Common myeloid progenitor, CD34-positive (primary cell): Measurements from ENCODE around the gene SLC12A9.
"Not testable (repeated sequence)": the region's sequence is repeated elsewhere in the genome, so short reads cannot be mapped to it uniquely, and the experiment has no call there.

Source experiments
- CTCF ChIA-PET: fragments of 350-600 bp; sonication (Branson Sonifier 250); formaldehyde crosslinking; loops from one replicate; lab custom pipeline; 2021; ENCODE audit warnings: antibody characterized with exemption; lab: Charles Lee
- POLR2A ChIA-PET: fragments of 350-600 bp; sonication (Branson Sonifier 250); formaldehyde crosslinking; loops from one replicate; lab custom pipeline; 2021; ENCODE audit warnings: antibody characterized with exemption; lab: Charles Lee
- DNase-seq, 3 donors: peaks; one replicate each; pipeline versions ENCODE4 v3.0.0 to v3.0.0-alpha.2; 2013
- H3K27ac ChIP-seq, 2 experiments: 1 replicate in 1 of 2; 2 replicates in 1 of 2; pipeline ENCODE4 v1.7.0; 2013; ENCODE audit warnings: inconsistent platforms in 2 of 2, low read length in 2 of 2, mild to moderate bottlenecking in 2 of 2, low read depth in 1 of 2, moderate library complexity in 1 of 2; ENCODE audit not compliant: severe bottlenecking in 2 of 2, insufficient read depth in 1 of 2, poor library complexity in 1 of 2
- H3K27me3 ChIP-seq, 5 experiments: replicated peaks in 2 of 5; 1 replicate in 3 of 5; 2 replicates in 2 of 5; pipeline versions ENCODE4 v1.6.1 to v1.7.0; 2013; ENCODE audit warnings: low read length in 4 of 5, mild to moderate bottlenecking in 2 of 5, moderate library complexity in 2 of 5, inconsistent platforms in 1 of 5; ENCODE audit not compliant: insufficient read depth in 5 of 5, control insufficient read depth in 4 of 5
- H3K36me3 ChIP-seq, 4 experiments: 1 replicate in 2 of 4; 2 replicates in 2 of 4; pipeline versions ENCODE4 v1.6.1 to v1.7.0; 2013; ENCODE audit warnings: low read length in 3 of 4, control low read depth in 1 of 4, mild to moderate bottlenecking in 1 of 4; ENCODE audit not compliant: control insufficient read depth in 4 of 4, insufficient read depth in 4 of 4
- H3K4me1 ChIP-seq, 4 experiments: 1 replicate in 3 of 4; 2 replicates in 1 of 4; pipeline versions ENCODE4 v1.6.1 to v1.7.1; 2013; ENCODE audit warnings: low read length in 3 of 4, mild to moderate bottlenecking in 3 of 4, control low read depth in 1 of 4, inconsistent platforms in 1 of 4, moderate library complexity in 1 of 4; ENCODE audit not compliant: control insufficient read depth in 4 of 4, insufficient read depth in 4 of 4; ENCODE audit errors: control extremely low read depth in 1 of 4
- H3K4me3 ChIP-seq, 7 experiments: 1 replicate in 4 of 7; 2 replicates in 3 of 7; pipeline versions ENCODE4 v1.5.1 to v1.7.0; 2013; ENCODE audit warnings: mild to moderate bottlenecking in 7 of 7, low read length in 6 of 7, moderate library complexity in 6 of 7, inconsistent platforms in 2 of 7, low read depth in 2 of 7, control low read depth in 1 of 7; ENCODE audit not compliant: insufficient read depth in 4 of 7, control insufficient read depth in 1 of 7; ENCODE audit errors: extremely low read depth in 1 of 7
- H3K9me3 ChIP-seq, 5 experiments: 1 replicate in 4 of 5; 2 replicates in 1 of 5; pipeline versions ENCODE4 v1.6.1 to v1.7.1; 2013; ENCODE audit warnings: low read length in 4 of 5, mild to moderate bottlenecking in 2 of 5, inconsistent platforms in 1 of 5, low read depth in 1 of 5, moderate library complexity in 1 of 5; ENCODE audit not compliant: control insufficient read depth in 4 of 5, insufficient read depth in 2 of 5; ENCODE audit errors: control extremely low read depth in 1 of 5
- WGBS: methylation state at CpG from one replicate; pipeline ENCODE4 v1.1.5; 2013; ENCODE audit not compliant: insufficient coverage; 5-methylcytosine and 5-hydroxymethylcytosine counted together

Gene SLC12A9

DNA sequence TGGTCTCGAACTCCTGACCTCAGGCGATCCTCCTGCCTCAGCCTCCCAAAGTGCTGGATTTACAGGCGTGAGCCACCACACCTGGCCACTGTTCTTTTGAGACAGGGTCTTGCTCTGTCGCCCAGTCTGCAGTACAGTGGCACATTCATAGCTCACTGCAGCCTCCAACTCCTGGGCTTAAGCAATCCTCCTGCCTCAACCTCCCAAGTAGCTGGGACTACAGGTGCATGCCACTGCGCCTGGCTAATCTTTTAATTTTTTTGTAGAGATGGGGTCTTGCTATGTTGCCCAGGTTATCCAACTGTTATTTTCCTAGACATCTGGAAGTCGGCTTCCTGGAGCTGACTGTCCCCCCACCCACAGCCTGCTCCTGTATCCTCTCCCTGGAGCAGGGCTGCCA lies 45.6 kb upstream of the SLC12A9 start:
- WGBS = 96% methylated on average over 5 of the region's 6 CpGs
- H3K9me3 ChIP-seq, DNase-seq, POLR2A ChIA-PET, H3K27ac ChIP-seq, H3K27me3 ChIP-seq, H3K4me3 ChIP-seq: not testable (repeated sequence)
- CTCF ChIA-PET = interaction anchor here (1.1 to 14.6 kb wide), 6 partner anchors 8 to 43 kb away, joined by 3 to 124 read pairs (median 5); partner anchors contain the start of genes EPHB4 and SLC12A9
- peaks cover 0 to 24% (median 6%) of the 10 kb centered on the region in 4 experiments for H3K36me3 ChIP-seq
- H3K4me1 ChIP-seq = peaks cover 0 to 23% (median 20%) of the 10 kb centered on the region in 4 experiments

GRCh38 chr7:100808354-100808875 lies 44.1 kb upstream of the SLC12A9 start:
- ChIA-PET POLR2A (no interaction called here), CTCF (interaction anchor here (11.5 to 14.6 kb wide), 2 partner anchors 18 to 42 kb away, joined by 108 to 124 read pairs; partner anchors contain the start of genes EPHB4 and SLC12A9)
- WGBS = 99% methylated on average over 5 of the region's 5 CpGs
- Histone ChIP-seq H3K9me3 (no peaks in the 10 kb centered on the region), H3K4me1 (peaks cover 0 to 8% (median 5%) of the 10 kb centered on the region in 4 experiments), H3K4me3 (no peak overlapping the region), H3K27ac (no peak overlapping the region), H3K27me3 (no peaks in the 10 kb centered on the region), H3K36me3 (peaks cover 0 to 29% (median 8%) of the 10 kb centered on the region in 4 experiments)
- DNase-seq = no peak

DNA sequence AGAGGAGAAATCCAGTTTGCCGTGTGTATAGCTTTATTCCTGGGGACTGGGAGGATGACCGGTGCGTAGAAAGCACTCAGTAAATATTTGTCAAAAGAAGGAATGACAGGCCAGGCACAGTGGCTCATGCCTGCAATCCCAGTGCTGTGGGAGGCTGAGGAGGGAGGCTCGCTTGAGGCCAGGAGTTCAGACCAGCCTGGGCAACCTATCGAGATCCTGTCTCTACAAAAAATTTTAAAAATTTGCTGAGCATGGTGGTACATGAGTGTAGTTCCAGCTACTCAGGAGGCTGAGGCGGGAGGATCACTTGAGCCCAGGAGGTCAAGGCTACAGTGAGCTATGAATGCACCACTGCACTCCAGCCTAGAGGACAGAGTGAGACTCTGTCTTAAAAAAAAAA lies 41.0 kb upstream of the SLC12A9 start:
- DNase-seq = no peak
- Histone ChIP-seq H3K36me3 (peaks cover 0 to 32% (median 12%) of the 10 kb centered on the region in 4 experiments), H3K4me1 (peaks cover 0 to 7% (median 0%) of the 10 kb centered on the region in 4 experiments), H3K27ac (no peak overlapping the region), H3K9me3 (no peaks in the 10 kb centered on the region), H3K4me3 (no peak overlapping the region), H3K27me3 (no peaks in the 10 kb centered on the region)
- ChIA-PET CTCF (interaction anchor here (1.1 to 2.7 kb wide), 4 partner anchors 11 to 41 kb away, joined by 3 to 13 read pairs (median 4); partner anchors contain the start of genes EPHB4 and SLC12A9), POLR2A (interaction anchor here (0.6 to 0.7 kb wide), 2 partner anchors 12 to 182 kb away, joined by 3 to 5 read pairs; no protein-coding TSS in a partner anchor)
- WGBS = 99% methylated on average over 5 of the region's 6 CpGs

DNA sequence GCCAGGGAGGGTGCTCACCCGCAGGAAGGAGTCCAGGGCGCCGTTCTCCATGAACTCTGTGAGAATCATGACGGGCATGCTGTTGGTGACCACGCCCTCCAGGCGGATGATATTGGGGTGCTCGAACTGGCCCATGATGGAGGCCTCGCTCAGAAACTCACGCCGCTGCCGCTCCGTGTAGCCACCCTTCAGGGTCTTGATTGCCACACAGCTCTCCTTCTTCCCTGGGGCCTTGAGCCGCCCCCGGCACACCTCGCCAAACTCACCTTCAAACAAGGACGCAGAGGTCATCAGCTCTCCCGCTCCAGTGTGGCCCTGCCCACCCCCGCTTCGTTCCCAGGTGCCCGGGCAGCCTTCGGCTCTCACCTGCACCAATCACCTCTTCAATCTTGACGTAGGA lies 39.8 kb upstream of the SLC12A9 start:
- POLR2A ChIA-PET = no interaction called here
- peaks cover 0 to 7% (median 0%) of the 10 kb centered on the region in 4 experiments for H3K4me1 ChIP-seq
- H3K4me3 ChIP-seq = no peak overlapping the region
- CTCF ChIA-PET = no interaction called here
- peaks cover 0 to 28% (median 11%) of the 10 kb centered on the region in 4 experiments for H3K36me3 ChIP-seq
- WGBS = 97% methylated on average over 21 of the region's 22 CpGs
- DNase-seq = no peak
- H3K27ac ChIP-seq = no peak overlapping the region
- H3K9me3 ChIP-seq = no peaks in the 10 kb centered on the region
- no peaks in the 10 kb centered on the region for H3K27me3 ChIP-seq

DNA sequence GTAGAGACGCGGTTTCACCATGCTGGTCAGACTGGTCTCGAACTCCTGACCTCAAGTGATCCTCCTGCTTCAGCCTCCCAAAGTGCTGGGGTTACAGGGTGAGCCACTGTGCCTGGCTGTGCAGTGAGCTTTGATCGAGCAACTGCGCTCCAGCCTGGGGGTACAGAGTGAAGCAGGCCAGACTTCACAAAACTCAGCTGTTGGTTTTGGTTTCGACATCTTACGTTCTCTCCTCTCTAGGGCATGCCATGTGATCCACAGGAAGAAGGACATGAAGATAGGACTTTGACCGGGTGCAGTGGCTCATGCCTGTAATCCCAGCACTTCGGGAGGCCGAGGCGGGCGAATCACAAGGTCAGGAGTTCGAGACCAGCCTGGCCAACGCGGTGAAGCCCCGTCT lies 36.0 kb upstream of the SLC12A9 start:
- H3K4me1 ChIP-seq, H3K4me3 ChIP-seq, DNase-seq, H3K9me3 ChIP-seq, POLR2A ChIA-PET, H3K27me3 ChIP-seq, H3K27ac ChIP-seq: not testable (repeated sequence)
- CTCF ChIA-PET = interaction anchor here (1.3 kb wide), 1 partner anchor 36 kb away, joined by 5 read pairs; the partner anchor contains the start of gene SLC12A9
- 95% methylated on average over 11 of the region's 16 CpGs for WGBS
- H3K36me3 ChIP-seq = peaks cover 0 to 25% (median 11%) of the 10 kb centered on the region in 4 experiments

DNA sequence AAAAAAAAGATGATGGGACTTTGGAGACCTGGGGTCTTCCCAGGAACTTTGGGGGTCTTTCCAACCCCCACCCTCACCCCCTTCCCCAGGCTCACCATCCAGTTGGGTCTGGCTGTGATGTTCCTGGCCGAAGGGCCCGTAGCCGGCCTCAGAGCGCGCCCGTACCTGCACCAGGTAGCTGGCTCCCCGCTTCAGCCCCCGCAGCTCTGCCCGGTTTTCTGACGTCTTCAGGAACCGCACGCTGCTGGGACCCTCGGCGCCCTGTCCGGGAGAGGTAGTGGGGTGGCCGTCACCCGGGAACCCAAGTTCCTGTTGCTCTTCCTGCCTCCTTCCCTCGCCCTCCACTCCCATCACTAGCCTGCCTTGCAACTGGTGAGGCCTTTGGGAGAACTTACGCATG lies 35.4 kb upstream of the SLC12A9 start:
- Histone ChIP-seq H3K36me3 (peaks cover 0 to 26% (median 11%) of the 10 kb centered on the region in 4 experiments), H3K4me1 (peaks cover 0 to 7% (median 0%) of the 10 kb centered on the region in 4 experiments), H3K9me3 (no peaks in the 10 kb centered on the region), H3K27me3 (no peaks in the 10 kb centered on the region), H3K27ac (no peak overlapping the region), H3K4me3 (no peak overlapping the region)
- CTCF ChIA-PET = interaction anchor here (1.3 to 2.2 kb wide), 3 partner anchors 11 to 35 kb away, joined by 5 to 9 read pairs (median 6); partner anchors contain the start of gene SLC12A9
- POLR2A ChIA-PET = interaction anchor here (0.6 kb wide), 1 partner anchor 48 kb away, joined by 3 read pairs; no protein-coding TSS in a partner anchor
- 95% methylated on average over 12 of the region's 19 CpGs for WGBS
- no peak for DNase-seq

DNA sequence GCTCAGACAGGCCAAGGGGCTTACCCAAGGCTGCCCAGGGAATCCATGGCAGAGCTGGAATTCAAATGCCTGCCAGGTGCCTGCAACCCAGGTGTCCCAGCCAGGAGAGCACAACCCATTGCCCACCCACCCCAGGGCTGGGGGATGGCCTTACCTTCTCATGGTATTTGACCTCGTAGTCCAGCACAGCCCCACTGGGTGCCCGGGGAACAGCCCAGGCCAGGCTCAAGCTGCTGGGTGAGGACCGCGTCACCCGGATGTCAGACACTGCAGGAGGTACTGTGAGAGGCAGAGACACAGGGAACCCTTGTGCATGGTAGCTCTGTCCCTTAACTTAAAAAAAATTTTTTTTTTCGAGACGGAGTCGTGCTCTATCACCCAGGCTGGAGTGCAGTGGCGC lies 34.1 kb upstream of the SLC12A9 start:
- no peak for DNase-seq
- ChIA-PET CTCF (interaction anchor here (1.2 to 2.2 kb wide), 4 partner anchors 12 to 34 kb away, joined by 3 to 9 read pairs (median 5); no protein-coding TSS in a partner anchor), POLR2A (no interaction called here)
- Histone ChIP-seq H3K36me3 (peaks cover 0 to 27% (median 9%) of the 10 kb centered on the region in 4 experiments), H3K9me3 (no peaks in the 10 kb centered on the region), H3K4me3 (no peak overlapping the region), H3K4me1 (peaks cover 0 to 7% (median 0%) of the 10 kb centered on the region in 4 experiments), H3K27ac (no peak overlapping the region), H3K27me3 (no peaks in the 10 kb centered on the region)
- WGBS = 100% methylated on average over 9 of the region's 9 CpGs
